PC-9 (cell line): ENCODE measurements around the gene NUDT9. TPM values are rescaled to one million over a fixed set of nuclear protein-coding genes. Genes with fewer than 3 reads are reported as not detected.

Experiments
- BruUV-seq: library from RNA; stranded (reverse); fragments of 400-500 nt; replicated peaks from 2 replicates; lab custom pipeline; 2021; lab: Mats Ljungman, UMichigan
- CTCF ChIA-PET: fragments of 300-600 bp; sonication (Branson Sonifier 250); formaldehyde crosslinking; loops from one replicate; lab custom pipeline; 2022; ENCODE audit warnings: antibody characterized with exemption; lab: Charles Lee
- POLR2A ChIA-PET: fragments of 300-600 bp; sonication (Branson Sonifier 250); formaldehyde crosslinking; loops from one replicate; lab custom pipeline; 2022; ENCODE audit warnings: antibody characterized with exemption; ENCODE audit not compliant: unreplicated experiment; lab: Charles Lee
- DNase-seq, 2 experiments: peaks; one replicate each; pipeline versions ENCODE4 v3.0.0 to v3.0.0-alpha.2; 2015 to 2022; ENCODE audit warnings: mixed read lengths in 1 of 2
- H2AFZ ChIP-seq: fragments of 200-600 bp; sonication (generic); 2 replicates; pipeline ENCODE4 v1.8.1; 2017; ENCODE audit warnings: antibody characterized with exemption
- H3F3A ChIP-seq: fragments of 200-600 bp; sonication (generic); 2 replicates; pipeline ENCODE4 v1.8.1; 2017; ENCODE audit warnings: antibody characterized with exemption, mild to moderate bottlenecking, low read depth; ENCODE audit not compliant: insufficient read depth
- H3K27ac ChIP-seq: fragments of 200-600 bp; sonication (generic); 2 replicates; pipeline ENCODE4 v1.6.1; 2016; ENCODE audit warnings: mixed run types
- H3K27me3 ChIP-seq: fragments of 200-600 bp; sonication (generic); 2 replicates; pipeline ENCODE4 v1.6.1; 2016; ENCODE audit warnings: low read depth, mixed run types; ENCODE audit not compliant: insufficient read depth
- H3K36me3 ChIP-seq: fragments of 200-600 bp; sonication (generic); 2 replicates; pipeline ENCODE4 v1.6.1; 2016; ENCODE audit warnings: low read depth, mixed run types
- H3K4me1 ChIP-seq: fragments of 200-600 bp; sonication (generic); replicated peaks from 2 replicates; pipeline ENCODE4 v1.6.1; 2016; ENCODE audit warnings: mixed run types; ENCODE audit not compliant: insufficient read depth
- H3K4me2 ChIP-seq: fragments of 200-600 bp; sonication (generic); 2 replicates; pipeline ENCODE4 v1.6.1; 2017; ENCODE audit warnings: mixed run types
- H3K4me3 ChIP-seq: fragments of 200-600 bp; sonication (generic); 2 replicates; pipeline ENCODE4 v1.6.1; 2016; ENCODE audit warnings: mixed run types
- H3K79me2 ChIP-seq: fragments of 200-600 bp; sonication (generic); 2 replicates; pipeline ENCODE4 v1.6.1; 2017; ENCODE audit warnings: low read depth, mixed run types
- H3K9me2 ChIP-seq: fragments of 200-600 bp; sonication (generic); 2 replicates; pipeline ENCODE4 v1.8.1; 2017; ENCODE audit warnings: mild to moderate bottlenecking; ENCODE audit not compliant: insufficient read depth
- H3K9me3 ChIP-seq: fragments of 200-600 bp; sonication (generic); 2 replicates; pipeline ENCODE4 v1.8.1; 2016; ENCODE audit warnings: low read depth; ENCODE audit not compliant: insufficient read depth
- H4K20me1 ChIP-seq: fragments of 200-600 bp; sonication (generic); 2 replicates; pipeline ENCODE4 v1.8.1; 2017; ENCODE audit not compliant: insufficient read depth
- EZH2 ChIP-seq: fragments of 200-600 bp; sonication (generic); IDR thresholded peaks from 2 replicates; pipeline ENCODE4 v1.8.0; 2017; ENCODE audit warnings: antibody characterized with exemption, low read depth
- intact Hi-C: fragments of 100-400 bp; cut with micrococcal nuclease; formaldehyde crosslinking; loops from one replicate; pipeline ENCODE4 v1.10.0; 2022; ENCODE audit not compliant: unreplicated experiment
- total RNA-seq: library from RNA; stranded (reverse); gene quantifications from 2 replicates; pipeline ENCODE4 v1.2.3, GENCODE V29; 2021
- TF ChIP-seq, protein P1 (sequence below): fragments of 200-600 bp; sonication (generic); conservative IDR thresholded peaks from 2 replicates; pipeline ENCODE4 v1.6.1; 2017; ENCODE audit warnings: mixed run types, antibody characterized with exemption, mild to moderate bottlenecking, moderate library complexity

The NUDT9 gene
- total RNA-seq, 1 experiment from 2014 or later: 14.7 TPM

DNA sequence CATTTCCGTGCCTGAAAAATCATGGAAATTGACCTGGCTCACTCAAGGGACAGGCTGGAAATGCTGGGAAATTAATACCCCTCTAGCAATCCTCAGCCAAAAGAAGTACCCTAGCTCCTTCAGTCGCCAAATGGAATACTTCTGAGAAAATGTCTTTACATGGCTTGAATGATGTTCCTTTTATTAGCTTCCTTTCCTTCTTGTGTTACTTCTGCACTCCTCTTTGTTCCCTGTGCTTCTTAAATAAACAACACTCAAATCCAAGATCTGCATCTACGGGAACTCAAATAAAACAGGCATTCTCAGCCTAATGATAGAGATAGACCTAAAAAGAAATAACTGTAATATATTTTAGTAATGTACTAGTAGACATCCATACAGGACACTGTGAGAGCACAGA, 70.7 kb downstream of the NUDT9 start:
- H3K9me3 ChIP-seq: no peaks in the 10 kb centered on the region
- no peaks in the 10 kb centered on the region for H4K20me1 ChIP-seq
- TF ChIP-seq, protein P1, sequence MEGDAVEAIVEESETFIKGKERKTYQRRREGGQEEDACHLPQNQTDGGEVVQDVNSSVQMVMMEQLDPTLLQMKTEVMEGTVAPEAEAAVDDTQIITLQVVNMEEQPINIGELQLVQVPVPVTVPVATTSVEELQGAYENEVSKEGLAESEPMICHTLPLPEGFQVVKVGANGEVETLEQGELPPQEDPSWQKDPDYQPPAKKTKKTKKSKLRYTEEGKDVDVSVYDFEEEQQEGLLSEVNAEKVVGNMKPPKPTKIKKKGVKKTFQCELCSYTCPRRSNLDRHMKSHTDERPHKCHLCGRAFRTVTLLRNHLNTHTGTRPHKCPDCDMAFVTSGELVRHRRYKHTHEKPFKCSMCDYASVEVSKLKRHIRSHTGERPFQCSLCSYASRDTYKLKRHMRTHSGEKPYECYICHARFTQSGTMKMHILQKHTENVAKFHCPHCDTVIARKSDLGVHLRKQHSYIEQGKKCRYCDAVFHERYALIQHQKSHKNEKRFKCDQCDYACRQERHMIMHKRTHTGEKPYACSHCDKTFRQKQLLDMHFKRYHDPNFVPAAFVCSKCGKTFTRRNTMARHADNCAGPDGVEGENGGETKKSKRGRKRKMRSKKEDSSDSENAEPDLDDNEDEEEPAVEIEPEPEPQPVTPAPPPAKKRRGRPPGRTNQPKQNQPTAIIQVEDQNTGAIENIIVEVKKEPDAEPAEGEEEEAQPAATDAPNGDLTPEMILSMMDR: no peak
- H3K27me3 ChIP-seq: no peaks in the 10 kb centered on the region
- CTCF ChIA-PET: no interaction called here
- no peak overlapping the region for H3K4me3 ChIP-seq
- H3K27ac ChIP-seq: no peak overlapping the region
- no peaks in the 10 kb centered on the region for H3K4me1 ChIP-seq
- H2AFZ ChIP-seq: no peak overlapping the region
- no peak for DNase-seq
- H3K9me2 ChIP-seq: no peaks in the 10 kb centered on the region
- H3F3A ChIP-seq: no peaks in the 10 kb centered on the region
- POLR2A ChIA-PET: no interaction called here
- H3K36me3 ChIP-seq: no peaks in the 10 kb centered on the region
- no TSS peak for BruUV-seq
- intact Hi-C loops: no loop called here
- H3K4me2 ChIP-seq: no peak overlapping the region
- H3K79me2 ChIP-seq: no peaks in the 10 kb centered on the region

DNA sequence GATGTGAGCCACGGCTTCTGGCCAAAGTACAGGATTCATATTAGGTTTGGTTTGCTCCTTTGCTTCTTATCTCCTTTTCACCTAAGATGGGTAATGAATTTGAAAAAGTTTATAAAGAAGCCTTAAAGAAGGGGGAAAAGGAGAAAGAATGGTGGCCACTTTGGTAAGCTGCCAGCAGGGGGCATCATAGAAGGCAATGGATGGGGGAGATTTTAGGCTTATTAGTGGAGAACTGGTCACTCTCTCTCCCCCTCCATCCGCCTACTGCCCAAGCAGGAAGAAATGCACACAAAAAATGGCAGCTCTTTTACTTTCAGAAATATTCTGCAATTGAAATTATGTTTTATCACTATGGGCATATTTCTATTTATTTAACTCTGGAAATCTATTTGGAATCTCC, 74.8 kb downstream of the NUDT9 start:
- Histone ChIP-seq H3K27ac (no peak overlapping the region), H4K20me1 (no peaks in the 10 kb centered on the region), H3K9me3 (no peaks in the 10 kb centered on the region), H3K27me3 (no peaks in the 10 kb centered on the region), H3K9me2 (no peaks in the 10 kb centered on the region), H3K4me2 (no peak overlapping the region), H3K36me3 (no peaks in the 10 kb centered on the region), H2AFZ (no peak overlapping the region), H3K4me3 (no peak overlapping the region), H3K4me1 (no peaks in the 10 kb centered on the region), H3F3A (no peaks in the 10 kb centered on the region), H3K79me2 (no peaks in the 10 kb centered on the region)
- ChIA-PET CTCF (interaction anchor here (1.0 kb wide), 1 partner anchor 352 kb away, joined by 3 read pairs; no protein-coding TSS in a partner anchor), POLR2A (no interaction called here)
- TF ChIP-seq, protein P1: peak; percentile 53
- no peak for TF ChIP-seq EZH2
- no peak for DNase-seq
- no TSS peak for BruUV-seq
- intact Hi-C loops: no loop called here

DNA sequence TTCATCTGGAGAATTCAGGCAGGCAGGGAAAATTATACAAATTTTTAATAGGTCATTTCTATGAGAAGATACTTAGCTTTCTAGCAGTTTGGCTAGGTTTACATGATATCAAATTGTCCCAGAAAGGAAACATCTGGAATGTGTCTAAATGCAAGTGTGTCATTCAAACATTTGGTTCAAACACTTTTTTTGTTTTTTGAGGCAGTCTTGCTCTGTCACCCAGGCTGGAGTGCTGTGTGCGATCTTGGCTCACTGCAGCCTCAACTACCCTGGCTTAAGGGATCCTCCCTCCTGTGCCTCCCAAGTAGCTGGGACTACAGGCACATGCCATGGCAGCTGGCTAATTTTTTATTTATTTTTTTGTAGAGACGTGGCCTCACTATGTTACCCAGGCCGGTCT, 75.2 kb downstream of the NUDT9 start:
- no peaks in the 10 kb centered on the region for H3K36me3 ChIP-seq
- no peak overlapping the region for H3K4me2 ChIP-seq

More for the DNA sequence above, 75.2 kb downstream of the NUDT9 start:
- H3K9me2 ChIP-seq: no peaks in the 10 kb centered on the region
- no peaks in the 10 kb centered on the region for H3K4me1 ChIP-seq
- no peaks in the 10 kb centered on the region for H3K9me3 ChIP-seq
- no peaks in the 10 kb centered on the region for H3K27me3 ChIP-seq
- H4K20me1 ChIP-seq: no peaks in the 10 kb centered on the region
- no peaks in the 10 kb centered on the region for H3F3A ChIP-seq
- POLR2A ChIA-PET: no interaction called here
- TF ChIP-seq, protein P1: no peak
- TF ChIP-seq EZH2: no peak
- no TSS peak for BruUV-seq
- no peak for DNase-seq
- intact Hi-C loops: no loop called here
- H2AFZ ChIP-seq: no peak overlapping the region
- no peak overlapping the region for H3K27ac ChIP-seq
- CTCF ChIA-PET: interaction anchor here (1.0 kb wide), 1 partner anchor 352 kb away, joined by 3 read pairs; no protein-coding TSS in a partner anchor
- H3K79me2 ChIP-seq: no peaks in the 10 kb centered on the region
- no peak overlapping the region for H3K4me3 ChIP-seq
